Ishikawa (cell line): ENCODE results near the gene CRTC3.

Source experiments
- CREB1 ChIP-seq: IDR thresholded peaks from 2 replicates; pipeline ENCODE4 v1.6.1; 2012; ENCODE audit warnings: low read depth
- EGR1 ChIP-seq: IDR thresholded peaks from 2 replicates; pipeline ENCODE4 v1.6.1; 2012
- RAD21 ChIP-seq: IDR thresholded peaks from 2 replicates; pipeline ENCODE4 v1.6.1; 2012; ENCODE audit warnings: low read depth
- REST ChIP-seq: IDR thresholded peaks from 2 replicates; pipeline ENCODE4 v1.6.1; 2012; ENCODE audit warnings: low read depth, mild to moderate bottlenecking
- TAF1 ChIP-seq: IDR thresholded peaks from 2 replicates; pipeline ENCODE4 v1.6.1; 2012; ENCODE audit warnings: low read depth, mild to moderate bottlenecking
- TEAD4 ChIP-seq: IDR thresholded peaks from 2 replicates; pipeline ENCODE4 v1.6.1; 2012
- YY1 ChIP-seq: IDR thresholded peaks from 2 replicates; pipeline ENCODE4 v1.6.1; 2012; ENCODE audit warnings: low read depth
- ZBTB7A ChIP-seq: IDR thresholded peaks from 2 replicates; pipeline ENCODE4 v1.6.1; 2012; ENCODE audit warnings: low read depth

GRCh38 chr15:90650956-90651689 lies 121.4 kb downstream of the CRTC3 start:
- TF ChIP-seq YY1 (no peak), ZBTB7A (no peak), CREB1 (no peak), TAF1 (no peak), RAD21 (no peak), REST (no peak), TEAD4 (no peak), EGR1 (no peak)
